Measurements from ENCODE around the gene METTL9.

DNA sequence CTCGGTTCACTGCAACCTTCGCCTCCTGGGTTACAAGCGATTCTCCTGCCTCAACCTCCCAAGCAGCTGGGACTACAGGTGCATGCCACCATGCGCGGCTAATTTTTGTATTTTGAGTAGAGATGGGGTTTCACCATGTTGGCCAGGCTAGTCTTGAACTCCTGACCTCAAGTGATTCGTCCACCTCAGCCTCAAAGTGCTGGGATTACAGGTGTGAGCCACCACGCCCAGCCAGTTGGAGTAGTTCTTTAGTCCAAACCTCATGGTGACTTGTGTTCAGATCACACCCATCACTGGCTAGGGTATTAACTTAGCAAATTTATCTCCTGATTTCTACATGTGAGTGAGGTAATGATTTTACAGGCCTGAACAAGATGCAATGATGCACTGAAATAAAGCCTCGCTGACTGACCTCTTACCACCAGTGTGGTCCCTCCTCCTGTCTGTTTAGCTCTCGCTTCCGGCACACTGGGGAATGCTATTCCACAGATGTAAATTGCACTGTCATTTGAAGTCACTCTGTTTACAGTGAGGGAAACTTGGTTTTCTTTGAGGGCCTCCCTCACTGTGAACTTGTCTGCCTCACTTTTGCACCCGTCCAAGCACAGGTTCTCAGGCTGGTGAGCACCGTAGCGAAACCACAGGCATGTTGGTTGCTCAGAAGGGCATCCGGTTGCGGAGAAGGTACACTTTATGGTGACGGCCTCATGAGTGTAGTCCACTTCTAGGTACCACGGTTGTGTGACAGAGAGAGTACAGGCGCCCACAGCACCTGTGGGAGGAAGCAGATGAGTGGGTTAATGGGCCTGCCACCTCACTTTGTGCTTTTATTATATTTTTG is 47.6 kb downstream of the METTL9 start:
- TF ChIP-seq, protein P1, sequence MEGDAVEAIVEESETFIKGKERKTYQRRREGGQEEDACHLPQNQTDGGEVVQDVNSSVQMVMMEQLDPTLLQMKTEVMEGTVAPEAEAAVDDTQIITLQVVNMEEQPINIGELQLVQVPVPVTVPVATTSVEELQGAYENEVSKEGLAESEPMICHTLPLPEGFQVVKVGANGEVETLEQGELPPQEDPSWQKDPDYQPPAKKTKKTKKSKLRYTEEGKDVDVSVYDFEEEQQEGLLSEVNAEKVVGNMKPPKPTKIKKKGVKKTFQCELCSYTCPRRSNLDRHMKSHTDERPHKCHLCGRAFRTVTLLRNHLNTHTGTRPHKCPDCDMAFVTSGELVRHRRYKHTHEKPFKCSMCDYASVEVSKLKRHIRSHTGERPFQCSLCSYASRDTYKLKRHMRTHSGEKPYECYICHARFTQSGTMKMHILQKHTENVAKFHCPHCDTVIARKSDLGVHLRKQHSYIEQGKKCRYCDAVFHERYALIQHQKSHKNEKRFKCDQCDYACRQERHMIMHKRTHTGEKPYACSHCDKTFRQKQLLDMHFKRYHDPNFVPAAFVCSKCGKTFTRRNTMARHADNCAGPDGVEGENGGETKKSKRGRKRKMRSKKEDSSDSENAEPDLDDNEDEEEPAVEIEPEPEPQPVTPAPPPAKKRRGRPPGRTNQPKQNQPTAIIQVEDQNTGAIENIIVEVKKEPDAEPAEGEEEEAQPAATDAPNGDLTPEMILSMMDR (conservative IDR thresholded peaks at IDR 0.05; ENCODE audit: low read length), result no peak
- no peak for TF ChIP-seq EZH2phosphoT487 (IDR thresholded peaks at IDR 0.05; ENCODE audit: borderline replicate concordance, low read depth, low read length)
